NB4 (cell line): ENCODE data around the gene CCT4.

Experiments used
- MYC ChIP-seq: IDR thresholded peaks from 2 replicates; pipeline ENCODE4 v1.6.1; 2011; ENCODE audit warnings: low read depth, low read length
- POLR2A ChIP-seq: IDR thresholded peaks from 2 replicates; pipeline ENCODE4 v1.6.1; 2011; ENCODE audit warnings: mild to moderate bottlenecking; ENCODE audit not compliant: insufficient read length; ENCODE audit errors: extremely low read depth
- TF ChIP-seq, protein P1 (sequence below): IDR thresholded peaks from one replicate; pipeline ENCODE4 v1.5.1; 2012; ENCODE audit warnings: low read depth, low read length
- TF ChIP-seq, protein P2 (sequence below): IDR thresholded peaks from 2 replicates; pipeline ENCODE4 v1.6.1; 2011; ENCODE audit warnings: low read depth, low read length

DNA sequence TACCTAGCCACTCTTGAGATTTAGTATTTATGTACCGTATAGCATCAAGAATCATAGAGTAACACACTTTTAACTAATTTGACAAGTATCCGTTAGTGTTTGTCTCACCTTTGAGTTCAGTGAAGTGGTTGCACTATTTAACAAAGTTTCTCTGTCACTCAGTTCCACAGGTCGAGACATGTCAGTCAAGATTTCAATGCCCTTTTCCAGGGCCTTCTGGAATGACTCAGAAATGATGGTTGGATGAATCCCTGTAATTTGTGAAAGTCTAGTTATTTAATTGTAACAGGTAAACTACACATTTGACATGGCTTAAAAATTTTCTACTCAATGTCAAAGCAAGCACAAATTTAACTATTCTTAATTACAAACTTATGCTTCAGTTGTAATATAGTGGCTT lies 9.7 kb downstream of the CCT4 start:
- TF ChIP-seq, protein P1, sequence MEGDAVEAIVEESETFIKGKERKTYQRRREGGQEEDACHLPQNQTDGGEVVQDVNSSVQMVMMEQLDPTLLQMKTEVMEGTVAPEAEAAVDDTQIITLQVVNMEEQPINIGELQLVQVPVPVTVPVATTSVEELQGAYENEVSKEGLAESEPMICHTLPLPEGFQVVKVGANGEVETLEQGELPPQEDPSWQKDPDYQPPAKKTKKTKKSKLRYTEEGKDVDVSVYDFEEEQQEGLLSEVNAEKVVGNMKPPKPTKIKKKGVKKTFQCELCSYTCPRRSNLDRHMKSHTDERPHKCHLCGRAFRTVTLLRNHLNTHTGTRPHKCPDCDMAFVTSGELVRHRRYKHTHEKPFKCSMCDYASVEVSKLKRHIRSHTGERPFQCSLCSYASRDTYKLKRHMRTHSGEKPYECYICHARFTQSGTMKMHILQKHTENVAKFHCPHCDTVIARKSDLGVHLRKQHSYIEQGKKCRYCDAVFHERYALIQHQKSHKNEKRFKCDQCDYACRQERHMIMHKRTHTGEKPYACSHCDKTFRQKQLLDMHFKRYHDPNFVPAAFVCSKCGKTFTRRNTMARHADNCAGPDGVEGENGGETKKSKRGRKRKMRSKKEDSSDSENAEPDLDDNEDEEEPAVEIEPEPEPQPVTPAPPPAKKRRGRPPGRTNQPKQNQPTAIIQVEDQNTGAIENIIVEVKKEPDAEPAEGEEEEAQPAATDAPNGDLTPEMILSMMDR = no peak
- TF ChIP-seq POLR2A (no peak), MYC (no peak)
- TF ChIP-seq, protein P2, sequence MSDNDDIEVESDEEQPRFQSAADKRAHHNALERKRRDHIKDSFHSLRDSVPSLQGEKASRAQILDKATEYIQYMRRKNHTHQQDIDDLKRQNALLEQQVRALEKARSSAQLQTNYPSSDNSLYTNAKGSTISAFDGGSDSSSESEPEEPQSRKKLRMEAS = no peak
